ENCODE results near the gene ITGA1. TPM values are rescaled to one million over a fixed set of nuclear protein-coding genes. Genes with fewer than 3 reads are reported as not detected.

Gene ITGA1
- total RNA-seq, 1 experiment from 2014 or later, result 16.0 TPM

- no peak for DNase-seq (ENCODE audit: low spot score)
Observed at GRCh38 chr5:52771343-52772039, 16.2 kb upstream of the ITGA1 start.

DNA sequence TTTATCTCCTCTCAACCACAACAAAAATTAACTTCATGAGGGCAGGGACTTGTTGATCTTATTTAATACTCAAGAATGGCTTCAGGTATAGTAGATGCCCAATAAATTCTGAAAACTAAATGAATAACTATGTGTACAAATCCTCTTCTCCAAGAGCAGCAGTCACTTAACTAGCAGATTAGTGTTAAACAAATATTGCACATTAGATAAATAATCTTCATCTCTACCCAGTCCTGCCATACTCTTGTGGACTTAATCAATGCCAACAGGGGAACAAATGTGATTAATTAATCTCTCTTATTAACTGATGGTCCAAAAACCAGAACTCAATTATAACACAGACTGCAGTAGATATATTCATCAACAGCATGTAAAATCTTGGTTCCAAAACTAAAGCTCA is 15.0 kb upstream of the ITGA1 start:
- no peak for DNase-seq (ENCODE audit: low spot score)

GRCh38 chr5:52773342-52773741 is 14.4 kb upstream of the ITGA1 start:
- no peak for DNase-seq (ENCODE audit: low spot score)

DNA sequence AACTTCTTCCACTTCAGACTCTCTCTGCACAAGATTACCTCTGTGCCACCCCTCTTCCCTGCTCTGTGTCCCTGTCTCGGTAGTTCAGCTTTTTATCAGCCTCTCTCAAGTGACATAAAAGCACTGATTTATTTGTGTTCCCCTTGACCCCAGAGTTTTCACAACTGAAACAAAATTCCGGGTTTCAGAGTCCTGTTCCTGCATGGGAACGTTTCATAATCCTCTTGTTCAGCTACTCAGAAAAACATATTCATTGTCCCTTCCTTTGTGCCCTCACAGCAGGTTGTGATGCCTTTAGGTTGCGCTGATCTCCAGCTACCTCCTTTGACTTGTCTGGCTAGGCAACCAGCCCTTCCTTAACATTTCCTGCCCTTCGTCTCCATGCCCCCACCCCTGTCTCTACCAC is 13.7 kb upstream of the ITGA1 start:
- DNase-seq (ENCODE audit: low spot score), result no peak

GRCh38 chr5:52776116-52776515 is 11.6 kb upstream of the ITGA1 start:
- DNase-seq (ENCODE audit: low spot score), result no peak

- no peak for DNase-seq (ENCODE audit: low spot score)
Observed at GRCh38 chr5:52777186-52777585, 10.5 kb upstream of the ITGA1 start.

DNA sequence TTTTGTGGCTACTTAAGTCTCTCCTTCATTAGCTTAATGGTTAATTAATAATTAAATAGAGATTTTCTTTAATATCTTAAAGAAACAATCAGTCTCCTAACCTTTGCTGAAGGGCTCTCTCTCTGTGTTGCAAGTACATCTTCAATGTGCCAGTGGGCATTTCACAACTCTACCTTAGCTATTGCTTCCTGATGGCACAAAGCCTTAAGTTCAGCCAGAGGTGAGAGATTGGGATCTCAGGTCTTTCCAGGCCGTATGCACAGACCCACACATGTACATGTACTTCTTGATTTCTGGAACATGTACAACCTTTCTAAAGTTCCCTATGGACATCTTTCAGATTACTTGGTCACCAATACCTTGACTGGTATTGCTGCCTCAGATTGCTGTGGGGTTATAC is 8.9 kb upstream of the ITGA1 start:
- DNase-seq (ENCODE audit: low spot score), result no peak

DNA sequence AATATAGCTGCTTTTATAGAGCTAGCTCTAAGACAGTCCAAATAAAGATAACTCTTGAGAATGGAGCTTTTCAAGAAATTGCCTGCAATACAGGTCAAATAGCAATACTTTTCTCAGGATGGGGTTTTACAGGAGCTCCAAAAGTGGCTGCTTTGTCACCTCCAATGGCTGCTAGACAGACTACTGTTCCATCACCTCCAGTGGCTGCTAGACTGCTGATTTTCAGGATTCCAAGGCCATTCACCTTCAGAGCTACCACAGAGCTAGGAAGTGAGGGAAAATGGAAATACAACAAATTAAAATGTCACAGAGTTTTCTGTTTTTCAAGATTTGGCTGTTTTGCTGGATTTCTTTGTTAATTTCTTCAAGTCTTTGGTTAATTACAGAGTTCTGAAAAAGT is 8.5 kb upstream of the ITGA1 start:
- DNase-seq (ENCODE audit: low spot score), result no peak

DNA sequence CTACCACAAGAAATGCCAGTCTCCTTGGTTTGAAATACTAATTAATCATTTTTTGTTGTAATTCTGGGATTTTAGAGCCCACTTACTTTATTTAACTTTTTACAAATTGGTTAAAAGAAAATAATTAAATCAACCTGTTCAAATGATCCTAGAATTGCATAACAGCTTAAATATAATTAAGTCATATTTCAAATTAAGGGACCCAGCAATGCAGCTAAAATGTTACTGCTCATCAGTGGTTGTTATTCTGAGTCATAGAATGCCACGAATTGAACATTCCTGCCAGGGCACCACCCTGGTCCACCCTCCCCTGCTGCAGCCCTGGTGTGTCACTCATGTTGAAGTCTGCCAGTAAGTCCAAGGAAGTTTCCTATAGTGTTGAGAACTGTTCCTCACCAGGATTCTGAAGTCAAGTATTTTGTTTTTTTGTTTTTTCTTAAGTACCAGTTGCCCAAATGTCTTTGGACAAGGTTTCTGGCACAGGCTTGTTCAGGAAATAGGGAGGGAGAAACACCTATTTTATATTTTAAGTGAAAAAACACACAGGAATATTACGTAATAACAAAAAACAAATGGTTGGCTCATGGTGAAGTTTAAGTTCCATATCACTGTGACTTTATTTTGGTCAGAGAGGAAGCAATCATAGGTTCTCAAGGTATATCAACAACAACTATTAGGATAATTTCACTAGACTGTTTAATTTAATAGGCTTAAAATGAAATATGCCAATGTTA is 4.3 kb upstream of the ITGA1 start:
- DNase-seq (ENCODE audit: low spot score), result peak; percentile 47

GRCh38 chr5:52784737-52785136 is 3.0 kb upstream of the ITGA1 start:
- peak; percentile 79 for DNase-seq (ENCODE audit: low spot score)

- DNase-seq (ENCODE audit: low spot score), result no peak
Observed at GRCh38 chr5:52786391-52786790, 1.3 kb upstream of the ITGA1 start.

DNA sequence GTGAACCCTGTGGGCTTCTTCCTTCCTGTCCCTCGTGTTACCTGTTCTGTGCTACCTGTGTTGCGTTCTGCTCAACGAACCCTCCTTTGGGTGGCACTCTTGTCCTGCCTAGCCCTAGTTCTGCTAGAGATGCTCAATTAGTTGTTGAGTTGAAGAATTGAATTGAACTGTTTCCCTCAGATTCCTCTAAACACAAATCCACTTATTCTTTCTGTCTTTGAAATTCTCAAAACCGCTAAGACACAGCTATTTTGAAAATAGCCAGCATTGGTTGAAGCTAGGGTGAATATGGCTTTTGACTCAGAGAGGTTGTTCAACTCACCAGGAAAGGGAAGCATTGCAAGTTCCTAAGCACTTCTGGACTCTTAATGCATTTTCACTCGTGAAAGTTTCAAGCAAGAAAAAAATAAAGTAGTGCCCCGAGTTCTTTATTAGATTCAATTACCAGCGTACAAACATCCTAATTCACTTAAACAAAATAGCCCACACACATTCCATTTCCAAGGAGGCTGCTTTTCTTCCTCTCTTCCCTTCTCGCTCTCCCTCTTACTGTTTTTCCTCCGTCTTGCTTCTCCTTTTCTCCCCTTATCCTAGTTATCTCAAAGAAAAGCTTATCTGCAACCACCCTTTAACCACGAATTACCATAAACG is 642 bp upstream of the ITGA1 start:
- DNase-seq (ENCODE audit: low spot score), result peak; percentile 12

- no peak for DNase-seq (ENCODE audit: low spot score)
Observed at GRCh38 chr5:52788505-52788821, 747 bp downstream of the ITGA1 start.

- no peak for DNase-seq (ENCODE audit: low spot score)
Observed at GRCh38 chr5:52789378-52789777, 1.7 kb downstream of the ITGA1 start.

DNA sequence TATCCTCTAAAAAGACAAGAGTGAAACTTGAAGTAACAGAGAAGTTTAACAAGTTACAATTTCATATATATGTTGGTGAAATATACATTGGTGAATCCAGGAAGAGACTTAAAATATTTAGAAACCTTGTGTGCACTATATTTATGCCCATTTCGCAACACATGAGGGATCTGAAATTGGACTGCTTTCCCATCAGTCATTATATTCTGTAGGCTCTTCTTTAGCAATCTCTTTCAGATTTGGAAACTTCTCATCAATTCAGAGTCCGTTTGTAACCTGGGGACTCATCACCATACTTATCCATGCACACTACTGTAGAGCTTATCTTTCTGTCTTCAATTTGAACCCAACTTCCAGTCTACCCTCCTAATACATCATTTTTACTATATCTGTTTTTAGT is 2.1 kb downstream of the ITGA1 start:
- DNase-seq (ENCODE audit: low spot score), result no peak

- DNase-seq (ENCODE audit: low spot score), result no peak
Observed at GRCh38 chr5:52791366-52791765, 3.6 kb downstream of the ITGA1 start.

DNA sequence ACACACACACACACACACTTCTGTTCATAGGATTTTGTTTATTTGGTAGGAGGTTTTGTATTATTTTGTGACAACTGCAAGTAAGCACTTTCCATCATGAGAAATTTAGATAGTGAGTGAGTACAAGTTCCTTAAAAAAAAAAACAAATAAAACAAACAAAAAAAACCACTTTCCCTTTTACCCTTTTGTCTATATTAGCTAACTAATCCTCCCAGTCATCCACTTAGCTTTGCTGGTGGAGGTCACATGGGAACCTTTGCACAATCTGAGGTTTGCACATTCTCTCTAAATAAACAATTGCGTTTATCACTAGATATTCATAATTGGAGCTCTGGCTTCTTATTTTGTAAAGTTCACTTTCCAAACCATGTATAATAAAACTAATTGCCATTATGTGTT is 6.8 kb downstream of the ITGA1 start:
- peak; percentile 78 for DNase-seq (ENCODE audit: low spot score)

DNA sequence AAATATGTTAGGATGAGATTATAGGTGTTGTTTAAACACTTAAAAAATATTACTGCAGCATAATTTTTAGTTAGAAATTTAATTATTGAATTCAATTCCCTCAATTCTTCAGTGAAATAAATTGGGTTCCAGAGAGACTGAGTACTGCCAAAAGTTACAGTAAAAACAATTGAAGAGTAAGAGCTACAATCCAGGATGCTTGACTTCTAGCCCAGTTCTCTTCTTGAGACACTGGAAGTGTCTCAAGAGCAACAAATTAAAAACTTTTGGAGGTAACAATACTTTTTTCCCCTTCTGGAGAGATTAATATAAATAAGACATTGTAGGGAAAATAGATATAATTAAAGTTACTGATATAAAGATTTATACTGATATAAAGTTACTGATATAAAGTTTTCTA is 8.3 kb downstream of the ITGA1 start:
- DNase-seq (ENCODE audit: low spot score), result no peak

GRCh38 chr5:52796516-52797103 is 8.9 kb downstream of the ITGA1 start:
- DNase-seq (ENCODE audit: low spot score), result no peak

- no peak for DNase-seq (ENCODE audit: low spot score)
Observed at GRCh38 chr5:52798938-52799337, 11.2 kb downstream of the ITGA1 start.

DNA sequence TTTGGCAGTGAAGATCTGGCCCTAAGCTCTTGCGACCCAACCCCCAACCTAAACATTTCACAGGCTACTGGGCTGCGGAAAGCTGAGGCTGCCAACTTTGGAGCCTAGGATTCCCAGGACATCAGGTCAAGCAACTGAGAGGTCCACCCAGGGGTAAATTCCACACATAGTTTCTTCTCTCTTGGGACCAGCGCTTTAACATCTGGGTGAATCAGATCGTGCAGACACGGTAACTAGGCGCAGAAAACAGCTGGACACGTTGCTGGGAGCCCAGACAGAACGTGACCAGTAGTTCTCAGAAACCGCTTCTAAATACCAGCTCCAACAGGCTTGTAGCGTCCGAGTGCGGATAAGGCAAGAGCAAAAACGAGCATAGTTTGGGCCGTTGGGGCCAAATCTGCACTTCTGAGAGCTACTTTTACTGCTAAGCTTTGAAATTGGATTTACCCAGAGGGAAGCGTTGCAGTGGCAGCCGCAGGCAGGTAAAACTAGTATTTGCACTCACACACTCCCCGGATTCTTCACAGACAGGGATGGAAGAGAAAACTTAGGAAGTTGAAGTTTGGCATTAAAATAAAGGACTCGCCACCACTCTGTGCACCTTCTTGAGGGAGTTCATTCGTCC is 11.8 kb downstream of the ITGA1 start:
- DNase-seq (ENCODE audit: low spot score), result peak; percentile 33

DNA sequence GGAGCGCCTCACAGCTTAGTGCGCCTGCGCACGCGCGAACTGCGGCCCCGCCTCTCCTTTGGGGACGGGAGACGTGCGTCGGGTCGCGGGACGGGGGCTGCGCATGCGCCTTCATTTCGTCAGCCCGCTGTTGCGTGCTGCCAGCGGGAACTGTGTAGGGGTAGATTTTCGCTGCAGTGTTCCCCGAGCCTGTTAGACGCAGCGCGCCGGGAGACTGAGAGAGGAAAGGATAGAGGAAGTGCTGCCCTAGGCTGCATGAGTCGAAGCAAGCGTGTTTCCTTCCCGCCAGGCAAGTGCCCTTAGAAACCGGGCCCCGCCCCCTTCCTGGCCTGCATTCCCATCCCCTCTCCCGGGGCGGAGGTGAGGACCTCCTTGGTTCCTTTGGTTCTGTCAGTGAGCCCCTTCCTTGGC is 12.3 kb downstream of the ITGA1 start:
- peak; percentile 94 for DNase-seq (ENCODE audit: low spot score)
